Activated naive CD8-positive, alpha-beta T cell treated with anti-CD3 and anti-CD28 coated beads, Interleukin-2, amount 10 ng/mL, durations not matched to agents 7 days and 5 days (primary cell): Measurements from ENCODE around the gene RPS25. TPM values are rescaled to one million over a fixed set of nuclear protein-coding genes. Genes with fewer than 3 reads are reported as not detected.
"Not testable (repeated sequence)": the region's sequence is repeated elsewhere in the genome, so short reads cannot be mapped to it uniquely, and the experiment has no call there.

Source experiments
- ATAC-seq: fragments of 150-1000 bp; cut with Tn5 transposase; one replicate; pipeline ENCODE4 v1.10.0; 2021; ENCODE audit warnings: low read depth, moderate library complexity
- POLR2A ChIA-PET: fragments of 350-600 bp; sonication (Branson Sonifier 250); formaldehyde crosslinking; loops from one replicate; lab custom pipeline; 2021; ENCODE audit warnings: antibody characterized with exemption; lab: Charles Lee
- DNase-seq: peaks from one replicate; pipeline ENCODE4 v3.0.0; 2021
- H3K27ac Mint-ChIP-seq: one replicate; pipeline ENCODE4 v1.8.0; 2022; ENCODE audit warnings: mild to moderate bottlenecking, mixed read lengths
- H3K27me3 Mint-ChIP-seq: one replicate; pipeline ENCODE4 v1.8.0; 2022; ENCODE audit warnings: mild to moderate bottlenecking, moderate library complexity, mixed read lengths
- H3K36me3 Mint-ChIP-seq: one replicate; pipeline ENCODE4 v1.8.0; 2021; ENCODE audit warnings: mild to moderate bottlenecking, mixed read lengths
- H3K4me1 Mint-ChIP-seq: one replicate; pipeline ENCODE4 v1.8.0; 2021; ENCODE audit warnings: mixed read lengths
- H3K4me3 Mint-ChIP-seq: one replicate; pipeline ENCODE4 v1.8.0; 2022; ENCODE audit warnings: mild to moderate bottlenecking, moderate library complexity, mixed read lengths
- H3K9me3 Mint-ChIP-seq: one replicate; pipeline ENCODE4 v1.8.0; 2021; ENCODE audit warnings: mixed read lengths
- total RNA-seq, 2 experiments: library from RNA; stranded (reverse); gene quantifications; one replicate each; pipeline ENCODE4 v1.2.3, GENCODE V29; 2021

The RPS25 gene
- total RNA-seq, 2 experiments from 2014 or later: 1,397 to 1,460 TPM

DNA sequence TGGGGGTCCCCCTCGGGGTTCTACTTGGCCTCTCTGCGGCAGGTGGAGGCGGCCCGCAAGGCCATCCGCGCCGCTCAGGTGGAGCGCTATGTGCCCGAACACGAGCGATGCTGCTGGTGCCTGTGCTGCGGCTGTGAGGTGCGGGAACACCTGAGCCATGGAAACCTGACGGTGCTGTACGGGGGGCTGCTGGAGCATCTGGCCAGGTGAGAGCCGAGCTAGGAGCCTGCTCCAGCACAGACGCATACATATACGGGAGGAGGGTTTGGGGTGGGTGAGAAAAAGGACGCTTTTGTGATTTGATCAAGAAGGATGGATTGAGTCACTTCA is 19.8 kb downstream of the RPS25 start:
- peaks cover 15% of the 10 kb centered on the region for H3K36me3 Mint-ChIP-seq
- no peaks in the 10 kb centered on the region for H3K27me3 Mint-ChIP-seq
- H3K27ac Mint-ChIP-seq: peak overlapping the region; percentile 99
- DNase-seq (no peak), ATAC-seq (peak; percentile 19)
- H3K9me3 Mint-ChIP-seq: no peaks in the 10 kb centered on the region
- H3K4me3 Mint-ChIP-seq: peak overlapping the region; percentile 100
- POLR2A ChIA-PET: interaction anchor here (0.7 to 2.9 kb wide), 10 partner anchors 13 to 208 kb away, joined by 3 to 34 read pairs (median 4); partner anchors contain the start of genes C2CD2L, DDX6, RPS25 and TRAPPC4
- peaks cover 27% of the 10 kb centered on the region for H3K4me1 Mint-ChIP-seq

GRCh38 chr11:118997627-118998387 is 20.3 kb downstream of the RPS25 start, which contains the start of gene CENATAC:
Gene CENATAC (plus strand): TSS chr11:118998138. CDS start chr11:118998198, 60 bp downstream.
- ATAC-seq (peak; percentile 96), DNase-seq (peak; percentile 97)
- no peaks in the 10 kb centered on the region for H3K9me3 Mint-ChIP-seq
- H3K27ac Mint-ChIP-seq: peak within 1 kb of the TSS; percentile 99
- no peaks in the 10 kb centered on the region for H3K27me3 Mint-ChIP-seq
- peaks cover 11% of the 10 kb centered on the region for H3K36me3 Mint-ChIP-seq
- H3K4me1 Mint-ChIP-seq: peaks cover 25% of the 10 kb centered on the region
- POLR2A ChIA-PET: interaction anchor here (0.5 to 2.9 kb wide), 19 partner anchors 9 to 265 kb away, joined by 3 to 34 read pairs (median 4); partner anchors contain the start of genes C2CD2L, DDX6, RPS25 and SLC37A4
- peak within 1 kb of the TSS; percentile 100 for H3K4me3 Mint-ChIP-seq

DNA sequence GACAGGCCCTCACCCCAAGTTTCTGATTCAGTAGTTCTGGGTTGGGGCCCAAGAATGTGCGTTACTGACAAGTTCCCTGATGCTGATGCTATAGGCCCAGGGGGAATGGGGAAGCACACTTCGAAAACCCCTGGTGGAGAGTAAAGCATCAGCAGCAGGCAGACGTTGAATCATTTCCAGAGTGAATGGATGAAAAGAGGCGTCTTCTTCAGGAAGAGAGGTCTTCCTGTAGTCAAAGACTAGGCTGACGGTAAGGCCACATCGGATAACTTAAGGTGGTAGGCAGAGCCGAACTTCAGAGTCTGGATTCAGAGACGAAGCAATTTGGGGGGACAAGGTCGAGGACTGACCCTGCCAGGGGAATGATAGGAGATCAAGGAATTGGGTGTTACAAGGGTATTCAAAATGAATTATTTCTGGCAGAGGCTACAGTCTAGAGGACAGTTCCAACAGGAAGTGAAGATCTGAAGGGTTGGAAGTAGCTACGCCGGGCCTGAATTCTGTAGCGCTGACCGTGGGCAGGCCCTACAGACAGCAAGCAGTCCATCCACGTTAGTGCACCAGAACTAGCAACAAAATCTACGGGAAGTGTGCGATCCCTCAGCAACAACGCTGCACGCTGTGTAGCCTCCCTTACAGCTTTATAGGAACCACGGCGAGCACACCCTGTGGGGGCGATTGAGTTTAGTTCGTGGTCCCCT is 21.1 kb downstream of the RPS25 start:
- H3K36me3 Mint-ChIP-seq: peaks cover 9% of the 10 kb centered on the region
- ATAC-seq: peak; percentile 27
- POLR2A ChIA-PET: interaction anchor here (0.5 to 2.9 kb wide), 16 partner anchors 8 to 266 kb away, joined by 3 to 34 read pairs (median 4); partner anchors contain the start of genes DDX6, RPS25, SLC37A4 and TRAPPC4
- no peaks in the 10 kb centered on the region for H3K9me3 Mint-ChIP-seq
- no peaks in the 10 kb centered on the region for H3K27me3 Mint-ChIP-seq
- H3K4me3 Mint-ChIP-seq: peak overlapping the region; percentile 100
- H3K27ac Mint-ChIP-seq: peak overlapping the region; percentile 99
- peaks cover 25% of the 10 kb centered on the region for H3K4me1 Mint-ChIP-seq
- DNase-seq: peak; percentile 51

- H3K9me3 Mint-ChIP-seq, H3K4me1 Mint-ChIP-seq, H3K27ac Mint-ChIP-seq, ATAC-seq, H3K36me3 Mint-ChIP-seq, H3K4me3 Mint-ChIP-seq, H3K27me3 Mint-ChIP-seq, POLR2A ChIA-PET, DNase-seq: not testable (repeated sequence)
Measured at GRCh38 chr11:118991486-118992038, 26.6 kb downstream of the RPS25 start.

- Mint-ChIP-seq H3K4me1 (peaks cover 2% of the 10 kb centered on the region), H3K27me3 (no peaks in the 10 kb centered on the region), H3K27ac (no peak overlapping the region), H3K36me3 (peaks cover 8% of the 10 kb centered on the region), H3K4me3 (no peak overlapping the region), H3K9me3 (no peaks in the 10 kb centered on the region)
- POLR2A ChIA-PET: interaction anchor here (0.6 to 1.1 kb wide), 2 partner anchors 9 to 181 kb away, joined by 3 read pairs; partner anchors contain the start of gene CENATAC
- ATAC-seq (no peak), DNase-seq (no peak)
Measured at GRCh38 chr11:118988280-118988679, 29.9 kb downstream of the RPS25 start.

- no peak overlapping the region for H3K4me3 Mint-ChIP-seq
- DNase-seq: no peak
- POLR2A ChIA-PET: interaction anchor here (0.6 kb wide), 1 partner anchor 99 kb away, joined by 3 read pairs; no protein-coding TSS in a partner anchor
- H3K36me3 Mint-ChIP-seq: no peaks in the 10 kb centered on the region
- no peaks in the 10 kb centered on the region for H3K9me3 Mint-ChIP-seq
- H3K27ac Mint-ChIP-seq: no peak overlapping the region
- ATAC-seq: no peak
- no peaks in the 10 kb centered on the region for H3K27me3 Mint-ChIP-seq
- peaks cover 2% of the 10 kb centered on the region for H3K4me1 Mint-ChIP-seq
Measured at GRCh38 chr11:118984825-118985224, 33.3 kb downstream of the RPS25 start.

DNA sequence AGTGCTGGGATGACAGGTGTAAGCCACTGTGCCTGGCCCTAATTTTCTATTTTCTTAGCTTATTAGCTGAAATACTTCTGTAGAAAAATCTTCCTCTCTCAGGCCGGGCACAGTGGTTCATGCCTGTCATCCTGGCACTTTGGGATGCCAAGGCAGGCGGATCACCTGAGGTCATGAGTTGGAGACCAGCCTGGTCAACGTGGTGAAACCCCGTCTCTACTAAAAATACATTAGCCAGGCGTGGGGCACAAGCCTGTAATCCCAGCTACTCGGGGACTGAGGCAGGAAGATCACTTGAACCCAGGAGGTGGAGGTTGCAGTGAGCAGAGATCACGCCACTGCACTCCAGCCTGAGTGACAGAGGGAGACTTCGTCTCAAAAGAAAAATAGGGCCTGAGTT is 33.8 kb downstream of the RPS25 start:
- H3K4me3 Mint-ChIP-seq, H3K27me3 Mint-ChIP-seq, DNase-seq, ATAC-seq, H3K9me3 Mint-ChIP-seq, H3K4me1 Mint-ChIP-seq, H3K36me3 Mint-ChIP-seq, H3K27ac Mint-ChIP-seq: not testable (repeated sequence)
- POLR2A ChIA-PET: interaction anchor here (0.6 kb wide), 1 partner anchor 99 kb away, joined by 3 read pairs; no protein-coding TSS in a partner anchor

- H3K36me3 Mint-ChIP-seq: no peaks in the 10 kb centered on the region
- no peaks in the 10 kb centered on the region for H3K9me3 Mint-ChIP-seq
- ATAC-seq: no peak
- DNase-seq: no peak
- H3K27me3 Mint-ChIP-seq: peaks cover 8% of the 10 kb centered on the region
- no peak overlapping the region for H3K27ac Mint-ChIP-seq
- H3K4me1 Mint-ChIP-seq: no peaks in the 10 kb centered on the region
- no peak overlapping the region for H3K4me3 Mint-ChIP-seq
- POLR2A ChIA-PET: no interaction called here
Measured at GRCh38 chr11:118980191-118980881, 37.8 kb downstream of the RPS25 start.

DNA sequence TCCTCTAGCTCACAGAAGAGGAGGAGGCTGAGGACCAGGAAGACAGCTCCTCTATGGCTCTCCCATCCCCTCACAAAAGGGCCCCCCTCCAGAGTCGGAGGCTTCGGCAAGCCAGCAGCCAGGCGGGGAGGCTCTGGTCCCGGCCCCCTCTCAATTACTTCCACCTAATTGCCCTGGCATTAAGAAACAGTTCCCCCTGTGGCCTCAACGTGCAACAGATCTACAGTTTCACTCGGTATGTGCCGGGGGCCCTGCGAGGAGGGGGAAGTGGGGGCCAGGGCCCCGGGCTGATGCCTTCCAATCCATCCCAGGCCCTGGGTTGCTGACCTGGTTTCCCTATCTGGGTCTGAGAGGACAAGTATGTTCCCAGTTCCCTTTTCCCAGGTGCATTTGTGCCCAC is 38.7 kb downstream of the RPS25 start:
- ATAC-seq: no peak
- no peaks in the 10 kb centered on the region for H3K36me3 Mint-ChIP-seq

DNA sequence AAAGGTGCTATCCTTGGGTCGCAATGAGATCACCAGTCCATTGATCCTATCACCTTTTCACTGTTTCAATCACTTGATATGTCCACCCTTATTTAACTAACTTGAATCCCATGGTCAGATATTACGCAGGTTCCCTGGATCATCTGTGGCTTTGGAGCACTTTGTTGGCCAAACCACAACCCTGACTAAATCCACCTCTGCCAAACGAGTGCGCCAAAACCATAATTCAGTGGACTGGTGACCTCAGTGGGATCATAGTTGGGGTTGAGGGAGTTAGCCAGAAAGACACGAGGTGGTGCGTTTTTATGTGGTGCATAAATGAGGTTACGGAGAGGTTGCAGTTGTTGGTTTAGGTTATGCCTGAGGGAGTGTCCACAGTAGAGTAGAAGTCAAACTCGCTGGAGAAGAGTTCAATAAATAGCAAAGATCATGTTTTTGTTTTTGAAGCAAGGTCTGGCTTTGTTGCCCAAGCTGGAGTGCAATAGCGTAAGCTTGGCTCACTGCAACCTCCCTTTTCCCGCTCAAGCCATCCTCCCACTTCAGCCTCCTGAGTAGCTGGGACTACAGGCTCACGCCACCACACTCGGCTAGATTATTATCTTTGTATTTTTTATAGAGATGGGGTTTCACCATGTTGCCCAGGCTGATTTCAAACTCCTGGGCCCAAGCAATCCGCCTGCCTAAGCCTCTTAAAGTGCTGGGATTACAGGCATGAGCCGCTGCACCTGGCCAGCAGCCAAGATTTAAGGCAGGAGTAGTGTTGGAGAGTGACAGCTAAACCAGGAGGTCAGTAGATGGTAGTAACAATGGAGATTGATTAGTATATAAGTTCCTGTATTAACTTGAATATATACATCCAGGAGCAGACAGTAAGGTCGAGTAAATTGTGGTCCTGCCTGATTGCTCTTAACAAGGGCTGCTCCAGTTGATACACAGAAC is 42.1 kb downstream of the RPS25 start:
- H3K27me3 Mint-ChIP-seq: peaks cover 16% of the 10 kb centered on the region
- POLR2A ChIA-PET: no interaction called here
- H3K4me3 Mint-ChIP-seq: no peak overlapping the region
- no peaks in the 10 kb centered on the region for H3K36me3 Mint-ChIP-seq
- DNase-seq (no peak), ATAC-seq (no peak)
- H3K27ac Mint-ChIP-seq: no peak overlapping the region
- H3K9me3 Mint-ChIP-seq: no peaks in the 10 kb centered on the region
- peaks cover 1% of the 10 kb centered on the region for H3K4me1 Mint-ChIP-seq

More for the DNA sequence above, 38.7 kb downstream of the RPS25 start:
- Mint-ChIP-seq H3K27me3 (peaks cover 8% of the 10 kb centered on the region), H3K4me3 (no peak overlapping the region), H3K4me1 (peaks cover 1% of the 10 kb centered on the region), H3K27ac (no peak overlapping the region), H3K9me3 (no peaks in the 10 kb centered on the region)
- DNase-seq: no peak
- POLR2A ChIA-PET: no interaction called here

- Mint-ChIP-seq H3K36me3 (no peaks in the 10 kb centered on the region), H3K4me1 (peaks cover 1% of the 10 kb centered on the region), H3K27me3 (peaks cover 25% of the 10 kb centered on the region), H3K27ac (no peak overlapping the region), H3K4me3 (no peak overlapping the region), H3K9me3 (no peaks in the 10 kb centered on the region)
- ATAC-seq (no peak), DNase-seq (no peak)
- POLR2A ChIA-PET: interaction anchor here (0.5 kb wide), 1 partner anchor 289 kb away, joined by 3 read pairs; no protein-coding TSS in a partner anchor
Measured at GRCh38 chr11:118973985-118974384, 44.2 kb downstream of the RPS25 start.

DNA sequence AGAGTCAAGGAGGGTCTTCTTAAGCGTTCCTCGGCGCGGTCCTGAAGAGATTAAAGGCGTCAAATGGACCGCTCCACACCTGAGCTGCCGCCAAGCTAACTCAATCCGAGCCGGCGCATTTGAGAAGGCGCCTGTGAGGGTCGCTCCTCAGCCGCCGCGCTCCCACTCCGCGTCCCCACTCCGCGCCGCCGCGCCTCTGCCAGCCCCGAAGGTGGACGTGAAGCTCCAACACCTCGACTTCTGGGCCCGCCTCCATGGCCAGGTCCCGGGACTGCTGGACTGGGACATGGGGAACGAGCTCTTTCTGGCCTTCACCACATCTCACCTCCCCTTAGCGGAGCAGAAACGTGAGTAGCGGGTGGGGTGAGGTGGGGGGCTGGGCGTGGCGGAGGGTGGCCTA is 46.5 kb downstream of the RPS25 start, which contains the start of gene FOXR1:
TSS of gene FOXR1 (plus strand) at position 116 of the 400 bp plus-strand sequence. CDS start at position 287, 171 bp downstream.
- ATAC-seq (no peak), DNase-seq (no peak)
- Mint-ChIP-seq H3K27ac (no peak within 1 kb of the TSS), H3K4me1 (peaks cover 1% of the 10 kb centered on the region), H3K4me3 (no peak within 1 kb of the TSS), H3K27me3 (peaks cover 25% of the 10 kb centered on the region), H3K36me3 (no peaks in the 10 kb centered on the region), H3K9me3 (no peaks in the 10 kb centered on the region)
- POLR2A ChIA-PET: interaction anchor here (0.6 kb wide), 1 partner anchor 25 kb away, joined by 3 read pairs; no protein-coding TSS in a partner anchor
